Measurements from ENCODE around the gene CCR7.
"Not testable (repeated sequence)": the region's sequence is repeated elsewhere in the genome, so short reads cannot be mapped to it uniquely, and the experiment has no call there.

CCR7 gene

GRCh38 chr17:40597556-40598300 is 32.5 kb upstream of the CCR7 start:
- intact Hi-C loops (cut with DNase I) = no loop called here
- DNase-seq = no peak

- intact Hi-C loops (cut with DNase I) = no loop called here
These were observed 31.9 kb upstream of the CCR7 start for GRCh38 chr17:40597156-40597555.

GRCh38 chr17:40596261-40596919 is 31.1 kb upstream of the CCR7 start:
- DNase-seq = no peak
- intact Hi-C loops (cut with DNase I) = no loop called here

More at GRCh38 chr17:40597156-40597555, 31.9 kb upstream of the CCR7 start:
- DNase-seq = no peak

- intact Hi-C loops (cut with DNase I) = no loop called here
- no peak for DNase-seq
These were observed 25.5 kb upstream of the CCR7 start for GRCh38 chr17:40590742-40591141.

- intact Hi-C loops (cut with DNase I) = no loop called here
- DNase-seq = no peak
These were observed 23.3 kb upstream of the CCR7 start for GRCh38 chr17:40588552-40588951.

GRCh38 chr17:40586264-40586663 is 21.0 kb upstream of the CCR7 start:
- intact Hi-C loops (cut with DNase I); DNase-seq: not testable (repeated sequence)

GRCh38 chr17:40584950-40585349 is 19.7 kb upstream of the CCR7 start:
- DNase-seq; intact Hi-C loops (cut with DNase I): not testable (repeated sequence)

GRCh38 chr17:40582328-40582901 is 17.1 kb upstream of the CCR7 start:
- intact Hi-C loops (cut with DNase I) = no loop called here
- DNase-seq = no peak

- intact Hi-C loops (cut with DNase I) = no loop called here
- no peak for DNase-seq
These were observed 14.9 kb upstream of the CCR7 start for GRCh38 chr17:40580140-40580539.

GRCh38 chr17:40579471-40579870 is 14.2 kb upstream of the CCR7 start:
- DNase-seq = no peak
- intact Hi-C loops (cut with DNase I) = loop anchor here (10.0 kb wide), 1 partner anchor 55 kb away; no protein-coding TSS in a partner anchor

- DNase-seq = no peak
- intact Hi-C loops (cut with DNase I) = loop anchor here (10.0 kb wide), 1 partner anchor 57 kb away; no protein-coding TSS in a partner anchor
These were observed 12.4 kb upstream of the CCR7 start for GRCh38 chr17:40577611-40578065.

- no peak for DNase-seq
- intact Hi-C loops (cut with DNase I) = loop anchor here (10.0 kb wide), 1 partner anchor 59 kb away; no protein-coding TSS in a partner anchor
These were observed 11.0 kb upstream of the CCR7 start for GRCh38 chr17:40576113-40576740.

- no peak for DNase-seq
- intact Hi-C loops (cut with DNase I) = loop anchor here (10.0 kb wide), 1 partner anchor 61 kb away; no protein-coding TSS in a partner anchor
These were observed 9.0 kb upstream of the CCR7 start for GRCh38 chr17:40574292-40574691.

GRCh38 chr17:40572245-40572993 is 7.1 kb upstream of the CCR7 start:
- intact Hi-C loops (cut with DNase I) = loop anchor here (10.0 kb wide), 1 partner anchor 62 kb away; no protein-coding TSS in a partner anchor
- DNase-seq = not testable (repeated sequence)

GRCh38 chr17:40568074-40568836 is 3.0 kb upstream of the CCR7 start:
- peak in 1 of 10 donors; percentile 36 for DNase-seq
- intact Hi-C loops (cut with DNase I) = no loop called here

GRCh38 chr17:40567377-40567776 is 2.1 kb upstream of the CCR7 start:
- no peak for DNase-seq
- intact Hi-C loops (cut with DNase I) = no loop called here

GRCh38 chr17:40565769-40566409 is 617 bp upstream of the CCR7 start:
- intact Hi-C loops (cut with DNase I) = no loop called here
- DNase-seq = no peak

- DNase-seq = peak in 1 of 10 donors; percentile 43
- intact Hi-C loops (cut with DNase I) = no loop called here
These were observed 933 bp downstream of the CCR7 start for GRCh38 chr17:40564195-40564882.
